ENCODE data around the gene SPESP1.

The SPESP1 gene

DNA sequence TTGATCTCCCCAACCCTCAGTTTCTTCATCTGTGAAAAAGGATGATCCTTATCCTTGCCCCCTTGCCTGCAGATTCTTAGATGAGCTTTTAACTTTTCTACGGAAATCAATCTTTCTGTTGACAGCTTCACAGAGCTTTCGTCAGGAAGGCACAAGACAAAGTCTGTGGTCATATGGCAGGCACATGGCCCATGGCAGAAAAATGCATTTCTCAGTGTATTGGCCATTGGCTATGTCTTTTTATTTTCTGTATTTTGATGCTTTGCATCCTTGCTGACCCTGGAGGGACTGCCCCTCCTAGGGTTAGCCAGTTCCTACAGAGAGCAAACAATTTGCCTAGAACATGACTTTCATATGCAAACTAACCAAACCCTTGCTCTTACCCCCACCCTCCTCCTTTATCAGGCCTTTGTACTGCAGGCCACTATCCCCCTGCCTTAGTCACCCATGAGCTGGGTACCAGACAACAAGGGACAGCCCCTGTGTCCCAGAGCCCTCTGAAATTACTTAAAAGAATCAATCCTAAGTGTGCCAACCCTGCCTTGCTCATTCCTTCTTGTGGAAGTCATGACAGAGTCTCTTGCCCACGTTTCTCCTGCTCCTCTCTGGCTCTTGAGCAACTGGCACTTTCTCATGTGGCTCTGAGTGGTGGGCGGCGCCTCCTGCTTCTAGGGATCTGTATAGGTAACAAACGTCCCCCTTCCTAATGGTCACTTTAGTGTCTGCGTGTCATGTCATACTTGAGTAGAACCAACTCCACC, 60.1 kb downstream of the SPESP1 start:
- DNase-seq (ENCODE audit: insufficient read length, low spot score) = no peak
- FAIRE-seq = no peak

DNA sequence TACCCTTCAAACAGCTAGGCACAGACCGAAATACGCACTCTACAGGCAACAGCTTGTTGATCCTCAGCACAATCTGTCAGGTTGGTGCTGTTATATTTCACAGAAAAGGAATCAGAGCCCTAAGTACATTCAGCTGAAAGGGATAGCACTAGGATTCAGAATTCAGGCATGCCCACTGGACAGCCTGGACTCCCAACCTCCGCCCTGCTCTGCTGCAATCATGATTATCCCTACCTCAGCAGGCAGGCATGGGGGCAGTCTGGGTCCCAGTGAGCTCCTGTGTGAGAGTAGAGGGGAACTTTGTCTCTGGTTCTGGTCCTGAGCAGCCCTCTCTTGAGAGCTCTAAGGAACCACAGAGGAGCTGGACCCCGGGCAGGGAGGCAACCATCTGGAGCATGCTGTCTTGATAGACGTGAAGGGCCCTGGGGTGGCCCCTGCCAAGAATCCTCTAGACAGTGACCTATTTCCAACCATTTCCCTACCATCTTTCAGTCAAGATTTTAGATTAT, 60.7 kb downstream of the SPESP1 start:
- FAIRE-seq (no peak), DNase-seq (ENCODE audit: insufficient read length, low spot score) (no peak)

DNA sequence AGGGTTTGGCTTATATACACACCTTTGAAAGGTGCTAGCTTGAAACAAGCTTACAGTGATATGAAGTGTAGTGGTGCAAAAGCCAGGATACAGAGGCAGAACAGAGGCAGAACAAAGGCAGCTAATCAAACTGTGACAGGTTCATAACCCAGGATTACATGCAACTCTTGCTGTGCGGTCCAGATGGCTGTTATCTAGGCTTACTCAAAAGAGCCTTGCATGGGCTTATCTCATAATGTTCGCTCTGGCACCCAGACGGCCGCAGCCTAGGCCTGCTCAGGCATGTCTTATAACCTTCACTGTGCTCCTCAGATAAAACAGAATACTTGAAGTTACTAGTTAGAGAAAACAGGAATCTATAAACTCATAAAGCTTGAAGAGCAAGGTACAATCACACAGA, 61.4 kb downstream of the SPESP1 start:
- FAIRE-seq (no peak), DNase-seq (ENCODE audit: insufficient read length, low spot score) (no peak)

DNA sequence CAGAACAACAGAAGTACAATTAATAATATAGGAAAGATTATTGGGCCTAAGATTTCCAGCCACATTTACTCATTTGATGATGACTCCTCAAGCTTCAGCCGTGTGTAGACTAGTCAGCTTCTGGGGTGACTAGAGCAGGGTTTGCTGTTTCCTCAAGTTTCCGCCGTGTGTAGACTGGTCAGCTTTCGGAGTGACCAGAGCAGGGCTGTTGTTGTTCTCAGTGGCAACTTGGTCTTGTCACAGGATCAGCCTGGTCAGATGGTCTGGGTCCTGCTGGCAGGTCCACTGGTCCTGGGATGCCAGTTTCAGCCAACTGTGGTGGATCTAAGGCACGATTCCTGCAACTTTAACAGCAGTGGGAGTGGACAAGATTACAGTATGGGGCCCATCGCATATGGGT, 62.4 kb downstream of the SPESP1 start:
- no peak for FAIRE-seq
- no peak for DNase-seq (ENCODE audit: insufficient read length, low spot score)

DNA sequence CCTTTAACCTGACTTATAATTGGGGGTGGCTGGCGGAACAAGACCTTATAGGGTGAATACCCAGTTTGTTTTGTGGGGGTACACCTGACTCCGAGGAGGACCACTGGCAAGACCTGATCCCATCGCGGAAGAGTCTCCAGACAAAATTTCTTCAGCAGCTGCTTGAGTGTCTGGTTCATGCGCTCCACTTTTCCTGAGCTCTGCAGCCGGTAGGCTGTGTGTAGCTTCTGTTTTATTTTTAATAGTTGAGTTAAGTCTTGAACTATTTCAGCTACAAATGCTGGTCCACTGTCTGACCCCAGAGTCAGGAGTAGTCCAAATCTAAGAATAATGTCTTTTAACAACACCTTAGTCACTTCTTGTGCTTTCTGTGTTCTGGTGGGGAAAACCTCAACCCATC, 63.0 kb downstream of the SPESP1 start:
- FAIRE-seq (no peak), DNase-seq (ENCODE audit: insufficient read length, low spot score) (no peak)

DNA sequence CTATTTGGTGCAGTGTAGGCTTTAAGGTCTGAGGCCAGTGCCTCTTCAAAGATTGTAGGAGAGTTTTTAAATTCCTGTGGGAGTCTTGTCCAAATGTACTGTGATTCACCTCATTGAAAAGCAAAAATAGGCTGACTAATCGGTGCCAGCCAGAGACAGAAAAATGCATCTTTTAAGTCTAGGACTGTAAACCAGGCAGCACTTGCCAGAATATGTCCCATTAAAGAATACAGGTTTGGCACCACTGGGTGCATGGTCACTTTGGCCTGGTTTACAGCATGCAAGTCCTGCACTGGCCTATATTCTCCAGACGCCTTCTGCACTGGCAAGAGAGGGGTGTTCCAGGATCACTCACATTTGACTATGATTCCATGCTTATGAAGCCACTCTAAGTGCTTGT, 63.8 kb downstream of the SPESP1 start:
- no peak for FAIRE-seq
- no peak for DNase-seq (ENCODE audit: insufficient read length, low spot score)

DNA sequence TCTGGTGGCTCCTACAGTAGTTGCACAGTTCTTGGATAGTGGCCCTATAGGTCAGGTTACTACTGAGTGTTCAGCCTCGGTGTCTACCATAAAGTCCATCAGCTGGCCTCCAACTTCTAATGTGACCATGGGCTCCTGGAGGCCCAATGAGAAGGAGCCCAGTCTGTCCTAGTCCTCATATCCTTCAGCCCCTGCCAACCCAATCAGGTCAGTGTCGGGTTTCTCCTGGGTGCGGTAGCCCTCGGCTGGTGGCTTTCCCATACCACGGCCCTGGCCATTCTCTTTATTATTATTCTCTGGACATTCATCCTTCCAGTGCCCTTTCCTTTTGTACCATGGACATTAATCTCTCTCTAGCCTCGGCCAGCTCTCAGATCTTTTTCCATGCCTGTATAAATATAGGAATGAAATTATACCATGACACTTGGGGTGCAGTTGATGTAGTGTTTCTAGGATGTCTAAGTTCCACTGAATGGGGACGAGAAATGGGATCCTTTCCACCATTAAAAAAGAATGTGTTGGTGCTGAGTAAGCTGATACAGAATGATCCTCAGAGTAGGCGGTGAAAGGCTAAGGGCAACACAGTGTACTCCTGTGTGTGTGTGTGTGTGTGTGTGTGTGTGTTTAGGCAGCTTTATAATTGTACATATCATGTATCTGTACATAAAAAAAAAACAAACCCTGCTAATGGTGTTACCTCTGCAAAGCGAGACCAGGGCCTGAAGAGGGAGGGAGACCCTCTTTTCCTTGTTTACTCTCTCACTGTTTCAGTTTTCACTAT, 64.8 kb downstream of the SPESP1 start:
- no peak for FAIRE-seq

More for the DNA sequence above, 64.8 kb downstream of the SPESP1 start:
- no peak for DNase-seq (ENCODE audit: insufficient read length, low spot score)
